HCT116 (cell line): ENCODE results near the gene THEM4. TPM values are rescaled to one million over a fixed set of nuclear protein-coding genes. Genes with fewer than 3 reads are reported as not detected.

Source experiments
- ATAC-seq: fragments of 200-7000 bp; cut with Tn5 transposase; 2 replicates; pipeline ENCODE4 v1.9.1; 2020; ENCODE audit warnings: mild to moderate bottlenecking, moderate library complexity
- BruUV-seq: library from RNA; stranded (reverse); fragments of 400-500 nt; replicated peaks from 2 replicates; lab custom pipeline; 2021; lab: Mats Ljungman, UMichigan
- CTCF ChIA-PET: fragments of 300-600 bp; sonication (Branson Sonifier 250); formaldehyde crosslinking; loops from one replicate; lab custom pipeline; 2021; ENCODE audit warnings: antibody characterized with exemption; lab: Charles Lee
- POLR2A ChIA-PET: fragments of 300-600, 350-600 bp; sonication (Branson Sonifier 250); formaldehyde crosslinking; loops from one replicate; lab custom pipeline; 2021; ENCODE audit warnings: antibody characterized with exemption; lab: Charles Lee
- RAD21 ChIA-PET, 2 experiments: fragments of 300-600 bp; sonication (Branson Sonifier 250); formaldehyde crosslinking; loops; one replicate each; lab custom pipeline; 2023; ENCODE audit warnings: low total read pairs in 2 of 2; ENCODE audit not compliant: uncharacterized antibody in 2 of 2, unreplicated experiment in 2 of 2, low non-redundant PET in 1 of 2; lab: Charles Lee
- DNase-seq: peaks from one replicate; pipeline ENCODE4 v3.0.0-alpha.2; 2010; ENCODE audit warnings: low read depth, low spot score
- H2AFZ ChIP-seq: fragments of 200-600 bp; shearing (Covaris generic), sonication (generic); 2 replicates; pipeline ENCODE4 v1.6.1; 2017; ENCODE audit warnings: low read depth, mixed run types, mixed read lengths, antibody characterized with exemption, low read length; ENCODE audit not compliant: poor library complexity, severe bottlenecking
- H3K27ac ChIP-seq: 2 replicates; pipeline ENCODE4 v1.5.1; 2012; ENCODE audit warnings: low read depth, low read length
- H3K27me3 ChIP-seq: fragments of 200-600 bp; sonication (generic); 2 replicates; pipeline ENCODE4 v1.6.1; 2016; ENCODE audit warnings: mixed run types, low read length, mixed read lengths; ENCODE audit not compliant: insufficient read depth
- H3K36me3 ChIP-seq, 2 experiments: fragments of 200-500 bp in 1 of 2; fragments of 200-600 bp in 1 of 2; sonication (Bioruptor generic) in 1 of 2; sonication (generic) in 1 of 2; 2 replicates each; pipeline versions ENCODE4 v1.5.1 to v1.6.1; 2014 to 2016; ENCODE audit warnings: low read length in 2 of 2, inconsistent platforms in 1 of 2, mixed read lengths in 1 of 2, mixed run types in 1 of 2; ENCODE audit not compliant: insufficient read depth in 2 of 2, control insufficient read depth in 1 of 2
- H3K4me1 ChIP-seq, 2 experiments: fragments of 200-600 bp in 1 of 2; sonication (generic) in 1 of 2; 2 replicates each; pipeline versions ENCODE4 v1.5.1 to v1.6.1; 2012 to 2017; ENCODE audit warnings: low read length in 2 of 2, inconsistent platforms in 1 of 2, mild to moderate bottlenecking in 1 of 2, mixed read lengths in 1 of 2, mixed run types in 1 of 2, moderate library complexity in 1 of 2; ENCODE audit not compliant: insufficient read depth in 2 of 2, control insufficient read depth in 1 of 2
- H3K4me2 ChIP-seq: fragments of 200-600 bp; sonication (generic); 2 replicates; pipeline ENCODE4 v1.6.1; 2017; ENCODE audit warnings: mixed run types, low read length, mixed read lengths
- H3K4me3 ChIP-seq, 2 experiments: fragments of 200-600 bp in 1 of 2; sonication (generic) in 1 of 2; replicated peaks in 1 of 2; 2 replicates each; pipeline ENCODE4 v1.5.1; 2011 to 2016; ENCODE audit warnings: low read length in 2 of 2, control low read depth in 1 of 2, low read depth in 1 of 2, mild to moderate bottlenecking in 1 of 2, mixed read lengths in 1 of 2, mixed run types in 1 of 2
- H3K79me2 ChIP-seq: fragments of 200-600 bp; sonication (generic); 2 replicates; pipeline ENCODE4 v1.6.1; 2017; ENCODE audit warnings: mild to moderate bottlenecking, mixed run types, low read length, moderate library complexity, mixed read lengths; ENCODE audit not compliant: insufficient read depth
- H3K9ac ChIP-seq: fragments of 200-600 bp; sonication (generic); 2 replicates; pipeline ENCODE4 v1.6.1; 2016; ENCODE audit warnings: low read length, mixed read lengths
- H3K9me2 ChIP-seq: fragments of 200-600 bp; sonication (generic), shearing (Covaris generic); 2 replicates; pipeline ENCODE4 v1.6.1; 2017; ENCODE audit warnings: mixed run types, mild to moderate bottlenecking, moderate library complexity; ENCODE audit not compliant: insufficient read depth
- H3K9me3 ChIP-seq, 2 experiments: fragments of 200-500 bp in 1 of 2; fragments of 200-600 bp in 1 of 2; sonication (Bioruptor generic) in 1 of 2; sonication (generic) in 1 of 2; 2 replicates each; pipeline ENCODE4 v1.6.1; 2014 to 2017; ENCODE audit warnings: low read length in 2 of 2, mixed read lengths in 2 of 2, inconsistent platforms in 1 of 2, low read depth in 1 of 2, mild to moderate bottlenecking in 1 of 2, mixed run types in 1 of 2, moderate library complexity in 1 of 2; ENCODE audit not compliant: control insufficient read depth in 1 of 2, insufficient read depth in 1 of 2
- H4K20me1 ChIP-seq: fragments of 200-600 bp; sonication (generic), shearing (Covaris generic); 2 replicates; pipeline ENCODE4 v1.6.1; 2017; ENCODE audit warnings: mixed run types, mild to moderate bottlenecking, moderate library complexity; ENCODE audit not compliant: insufficient read depth
- EGR1 ChIP-seq: IDR thresholded peaks from 2 replicates; pipeline ENCODE4 v1.6.1; 2012; ENCODE audit warnings: low read depth
- EZH2 ChIP-seq: fragments of 200-600 bp; sonication (generic); IDR thresholded peaks from 2 replicates; pipeline ENCODE4 v1.6.1; 2017; ENCODE audit warnings: antibody characterized with exemption, mixed run types
- EZH2phosphoT487 ChIP-seq: fragments of 200-600 bp; IDR thresholded peaks from 2 replicates; pipeline ENCODE4 v1.6.1; 2018; ENCODE audit warnings: antibody characterized with exemption, borderline replicate concordance
- POLR2AphosphoS5 ChIP-seq: IDR thresholded peaks from 2 replicates; pipeline ENCODE4 v1.6.1; 2011; ENCODE audit warnings: mild to moderate bottlenecking, low read depth, low read length, moderate library complexity
- RAD21 ChIP-seq: IDR thresholded peaks from 2 replicates; pipeline ENCODE4 v1.6.1; 2012; ENCODE audit warnings: low read depth, mild to moderate bottlenecking
- REST ChIP-seq: IDR thresholded peaks from 2 replicates; pipeline ENCODE4 v1.6.1; 2012; ENCODE audit warnings: low read depth
- SRF ChIP-seq: IDR thresholded peaks from 2 replicates; pipeline ENCODE4 v1.6.1; 2012; ENCODE audit warnings: low read depth
- intact Hi-C: fragments of 100-400 bp; cut with micrococcal nuclease; formaldehyde crosslinking; loops from 2 replicates; pipeline ENCODE4 v1.10.0; 2022
- total RNA-seq: library from RNA; stranded (reverse); gene quantifications from one replicate; pipeline ENCODE4 v1.2.1, GENCODE V29; 2021; ENCODE audit not compliant: unreplicated experiment

THEM4 gene
- total RNA-seq, 1 experiment from 2014 or later = 17.0 TPM

GRCh38 chr1:151871284-151872030, 37.9 kb downstream of the THEM4 start:
- Histone ChIP-seq H3K9me3 (no peaks in the 10 kb centered on the region), H3K4me1 (peaks cover 0 to 3% of the 10 kb centered on the region in 2 experiments; a peak in 1 of 4 replicates), H3K27me3 (no peaks in the 10 kb centered on the region), H3K4me3 (no peak overlapping the region), H3K9me2 (no peaks in the 10 kb centered on the region), H4K20me1 (no peaks in the 10 kb centered on the region), H3K79me2 (no peaks in the 10 kb centered on the region), H3K9ac (no peak overlapping the region), H3K4me2 (no peak overlapping the region), H3K36me3 (no peaks in the 10 kb centered on the region), H2AFZ (no peak overlapping the region), H3K27ac (no peak overlapping the region)
- no peak for TF ChIP-seq RAD21
- no peak for TF ChIP-seq EGR1
- no peak for TF ChIP-seq POLR2AphosphoS5
- no peak for TF ChIP-seq REST
- TF ChIP-seq EZH2 = no peak
- no peak for TF ChIP-seq EZH2phosphoT487
- no peak for TF ChIP-seq SRF
- POLR2A ChIA-PET = no interaction called here
- RAD21 ChIA-PET = no interaction called here
- DNase-seq = no peak
- no TSS peak for BruUV-seq
- CTCF ChIA-PET = no interaction called here
- no peak for ATAC-seq
- intact Hi-C loops = no loop called here
